ENCODE data around the gene KIR3DL3. TPM values are rescaled to one million over a fixed set of nuclear protein-coding genes. Genes with fewer than 3 reads are reported as not detected.
"Not testable (repeated sequence)": the region's sequence is repeated elsewhere in the genome, so short reads cannot be mapped to it uniquely, and the experiment has no call there.

Gene KIR3DL3
- total RNA-seq, result not detected

- ATAC-seq, result no peak
These were observed at the start of gene KIR3DL3 for GRCh38 chr19:54724142-54724541. Gene KIR3DL3 (plus strand): TSS chr19:54724442. CDS start chr19:54724497, 55 bp downstream.

- ATAC-seq, result not testable (repeated sequence)
These were observed 47.9 kb upstream of the KIR3DL3 start for GRCh38 chr19:54676210-54676834.

- ATAC-seq, result no peak
These were observed 47.0 kb upstream of the KIR3DL3 start for GRCh38 chr19:54677217-54677616.

DNA sequence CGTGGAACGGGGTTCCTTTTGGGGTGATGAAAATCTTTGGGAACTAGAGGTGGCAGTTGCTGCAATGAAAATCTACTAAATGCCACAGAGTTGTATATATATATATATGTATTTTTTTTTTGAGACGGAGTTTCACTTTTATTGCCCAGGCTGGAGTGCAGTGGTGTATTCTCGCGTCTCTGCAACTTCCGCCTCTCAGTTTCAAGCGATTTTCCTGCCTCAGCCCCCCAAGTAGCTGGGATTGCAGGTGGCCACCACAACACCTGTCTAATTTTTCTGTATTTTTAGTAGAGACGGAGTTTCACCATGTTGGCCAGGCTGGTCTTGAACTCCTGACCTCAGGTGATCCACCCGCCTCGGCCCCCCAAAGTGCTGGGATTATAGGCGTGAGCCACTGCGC lies 42.6 kb upstream of the KIR3DL3 start:
- ATAC-seq, result not testable (repeated sequence)

DNA sequence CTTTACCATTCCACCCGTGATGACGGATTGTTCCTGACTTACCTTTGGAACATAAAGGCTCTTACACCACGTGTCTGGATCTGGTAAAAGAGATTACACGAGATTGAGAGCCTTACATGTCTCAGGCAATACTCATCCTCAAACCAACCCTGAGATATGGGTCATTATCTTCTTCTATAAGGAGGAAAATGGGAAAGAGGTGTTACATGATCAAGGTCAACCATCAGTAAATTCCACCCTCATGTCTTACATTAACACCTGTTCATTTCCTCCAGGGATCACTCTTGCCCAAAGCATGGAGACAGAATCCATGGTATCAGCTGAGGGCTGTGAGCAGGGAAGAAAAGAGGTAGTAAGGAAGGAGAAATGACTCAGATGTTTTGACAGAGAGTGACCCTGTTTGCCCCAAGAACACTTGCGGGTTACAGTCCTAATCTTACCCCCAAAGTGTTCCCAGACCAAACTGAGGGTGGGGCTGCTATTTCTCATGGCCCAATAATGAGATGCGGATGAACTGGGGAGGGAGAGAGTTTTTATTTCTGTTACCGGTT lies 41.9 kb upstream of the KIR3DL3 start:
- no peak for ATAC-seq

DNA sequence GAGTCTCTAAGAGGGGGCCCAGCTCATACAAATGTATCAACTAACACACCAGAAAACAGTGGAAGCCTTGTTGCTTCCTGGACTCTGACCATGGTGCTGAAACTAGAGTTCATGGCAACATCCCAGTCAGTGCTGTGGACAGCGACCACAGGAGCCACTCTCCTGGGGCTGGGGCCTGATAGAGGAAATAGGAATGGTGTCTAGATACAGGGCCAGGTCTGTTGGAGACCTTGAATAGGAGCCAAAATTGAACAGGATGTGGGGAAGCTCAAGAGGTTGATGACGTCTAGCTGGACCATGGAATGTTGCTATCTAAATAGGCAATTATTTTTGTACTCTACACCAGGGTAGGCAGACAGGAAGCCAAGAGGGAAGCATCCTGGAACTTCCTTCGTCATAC lies 39.7 kb upstream of the KIR3DL3 start:
- ATAC-seq, result no peak

DNA sequence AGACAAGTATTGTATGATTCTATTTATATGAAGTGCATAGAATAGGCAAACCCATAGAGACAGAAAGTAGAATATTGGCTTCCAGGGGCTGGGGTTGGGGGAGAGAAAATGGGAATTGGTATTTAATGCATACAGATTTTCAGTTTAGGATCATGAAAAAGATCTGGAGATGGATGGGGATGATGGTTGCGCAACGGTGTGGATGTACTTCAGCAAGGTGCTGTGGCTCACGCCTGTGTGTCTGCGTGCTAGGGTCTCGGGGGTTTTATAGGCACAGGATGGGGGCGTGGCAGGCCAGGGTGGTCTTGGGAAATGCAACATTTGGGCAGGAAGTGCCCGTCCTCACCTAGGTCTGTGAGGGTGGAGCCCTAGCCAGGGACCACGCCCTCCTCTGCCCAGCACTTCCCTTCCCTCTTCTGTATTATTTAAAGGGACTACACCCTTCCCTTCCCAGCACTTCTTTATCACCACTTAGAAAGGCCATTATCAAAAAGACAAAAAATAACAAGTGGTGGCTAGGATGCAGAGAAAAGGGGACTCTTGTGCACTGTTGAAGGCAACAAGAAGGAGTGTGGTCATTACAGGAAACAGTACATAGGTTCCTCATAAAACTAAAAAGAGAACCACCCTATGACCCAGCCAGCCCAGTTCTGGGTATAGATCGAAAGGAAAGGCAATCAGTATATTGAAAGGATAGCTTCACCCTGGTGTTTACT lies 32.5 kb upstream of the KIR3DL3 start:
- no peak for ATAC-seq

GRCh38 chr19:54692298-54692615 lies 32.0 kb upstream of the KIR3DL3 start:
- ATAC-seq, result no peak

GRCh38 chr19:54694648-54695047 lies 29.6 kb upstream of the KIR3DL3 start:
- ATAC-seq, result no peak

- ATAC-seq, result no peak
These were observed 28.1 kb upstream of the KIR3DL3 start for GRCh38 chr19:54696117-54696548.

DNA sequence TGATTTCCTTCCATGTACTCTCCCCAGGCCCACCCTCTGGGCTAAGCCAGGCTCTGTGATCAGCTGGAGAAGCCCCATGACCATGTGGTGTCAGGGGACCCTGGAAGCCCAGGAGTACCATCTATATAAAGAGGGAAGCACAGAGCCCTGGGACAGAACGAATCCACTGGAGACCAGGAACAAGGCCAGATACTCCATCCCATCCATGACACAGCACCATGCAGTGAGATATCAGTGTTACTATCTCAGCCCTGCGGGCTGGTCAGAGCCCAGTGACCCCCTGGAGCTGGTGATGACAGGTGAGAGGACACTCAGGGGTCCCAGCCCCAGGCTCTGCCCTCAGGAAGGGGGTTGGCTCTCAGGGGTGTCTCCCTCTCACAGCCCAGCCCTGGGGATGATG lies 27.5 kb upstream of the KIR3DL3 start:
- ATAC-seq, result no peak

GRCh38 chr19:54697716-54698115 lies 26.5 kb upstream of the KIR3DL3 start:
- ATAC-seq, result not testable (repeated sequence)

- ATAC-seq, result no peak
These were observed 19.3 kb upstream of the KIR3DL3 start for GRCh38 chr19:54704928-54705327.

- no peak for ATAC-seq
These were observed 16.3 kb upstream of the KIR3DL3 start for GRCh38 chr19:54707962-54708361.

DNA sequence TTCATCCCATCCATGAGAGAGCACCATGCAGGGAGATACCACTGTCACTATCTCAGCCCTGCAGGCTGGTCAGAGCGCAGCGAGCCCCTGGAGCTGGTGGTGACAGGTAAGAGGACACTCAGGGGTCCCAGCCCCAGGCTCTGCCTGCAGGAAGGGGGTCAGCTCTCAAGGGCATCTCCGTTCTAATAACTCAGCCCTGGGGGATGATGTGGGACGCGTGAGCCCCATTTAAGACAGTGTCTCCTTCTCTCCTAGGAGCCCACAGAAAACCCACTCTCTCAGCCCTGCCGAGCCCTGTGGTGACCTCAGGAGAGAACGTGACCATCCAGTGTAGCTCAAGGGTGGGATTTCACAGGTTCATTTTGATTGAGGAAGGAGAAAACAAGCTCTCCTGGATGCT lies 15.5 kb upstream of the KIR3DL3 start:
- ATAC-seq, result no peak

DNA sequence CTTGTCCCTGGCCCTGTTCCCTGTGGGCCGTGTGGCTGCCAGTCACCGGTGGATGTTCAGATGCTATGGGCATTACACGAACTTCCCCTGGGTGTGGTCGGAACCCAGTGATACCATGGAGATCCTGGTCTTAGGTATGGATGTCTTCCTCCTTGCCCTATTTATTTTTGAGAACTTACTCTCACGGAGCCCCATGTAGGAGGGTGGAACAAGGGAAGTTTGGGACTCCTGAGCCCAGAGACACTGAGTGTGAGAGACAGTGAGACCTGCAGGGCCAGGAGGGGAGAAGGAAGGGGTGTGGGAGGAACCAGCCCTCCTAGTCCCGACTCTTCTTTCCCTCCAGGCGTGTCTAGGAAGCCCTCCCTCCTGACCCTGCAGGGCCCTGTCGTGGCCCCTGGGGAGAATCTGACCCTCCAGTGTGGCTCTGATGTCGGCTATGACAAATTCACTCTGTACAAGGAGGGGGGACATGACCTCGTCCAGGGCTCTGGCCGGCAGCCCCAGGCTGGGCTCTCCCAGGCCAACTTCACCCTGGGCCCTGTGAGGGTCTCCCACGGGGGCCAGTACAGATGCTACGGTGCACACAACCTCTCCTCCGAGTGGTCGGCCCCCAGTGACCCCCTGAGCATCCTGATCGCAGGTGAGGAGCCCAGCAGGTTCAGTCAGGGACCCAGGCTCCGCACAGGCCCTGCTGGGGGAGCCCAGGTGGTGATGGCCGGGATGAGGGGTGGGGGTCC lies 14.9 kb upstream of the KIR3DL3 start:
- no peak for ATAC-seq

GRCh38 chr19:54709956-54710355 lies 14.3 kb upstream of the KIR3DL3 start:
- ATAC-seq, result not testable (repeated sequence)

DNA sequence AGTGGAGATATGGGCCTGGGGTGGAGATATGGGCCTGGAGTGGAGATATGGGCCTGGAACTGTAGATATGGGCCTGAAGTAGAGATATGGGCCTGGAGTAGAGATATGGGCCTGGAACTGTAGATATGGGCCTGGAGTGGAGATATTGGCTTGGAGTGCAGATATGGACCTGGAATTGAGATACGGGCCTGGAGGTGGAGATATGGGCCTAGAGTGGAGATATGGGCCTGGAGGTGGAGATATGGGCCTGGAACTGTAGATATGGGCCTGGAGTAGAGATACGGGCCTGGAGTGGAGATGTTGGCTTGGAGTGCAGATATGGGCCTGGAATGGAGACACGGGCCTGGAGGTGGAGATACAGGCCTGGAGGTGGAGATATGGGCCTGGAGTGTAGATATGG lies 402 bp downstream of the KIR3DL3 start:
- no peak for ATAC-seq

- ATAC-seq, result no peak
These were observed 1.1 kb downstream of the KIR3DL3 start for GRCh38 chr19:54725321-54725720.

- ATAC-seq, result no peak
These were observed 3.3 kb downstream of the KIR3DL3 start for GRCh38 chr19:54727562-54727961.

DNA sequence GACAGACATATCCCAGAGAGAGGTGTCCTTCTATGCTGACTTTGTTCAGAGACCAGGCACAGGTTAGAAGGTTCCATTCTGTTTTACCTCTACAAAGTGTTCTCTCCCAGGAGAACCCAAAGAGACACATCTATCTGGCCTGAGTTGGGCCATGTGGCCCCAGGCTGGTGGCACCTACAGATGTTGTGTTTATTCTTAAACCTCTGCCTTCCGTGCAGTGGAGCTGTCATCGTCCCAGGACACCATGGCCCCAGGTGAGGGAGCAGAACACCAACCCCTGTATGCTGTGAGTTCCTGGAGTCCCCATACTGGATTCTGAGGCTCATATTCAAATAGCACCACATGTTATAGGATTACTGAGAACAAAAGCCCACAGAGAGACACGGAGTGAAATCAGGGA lies 3.9 kb downstream of the KIR3DL3 start:
- ATAC-seq, result no peak

DNA sequence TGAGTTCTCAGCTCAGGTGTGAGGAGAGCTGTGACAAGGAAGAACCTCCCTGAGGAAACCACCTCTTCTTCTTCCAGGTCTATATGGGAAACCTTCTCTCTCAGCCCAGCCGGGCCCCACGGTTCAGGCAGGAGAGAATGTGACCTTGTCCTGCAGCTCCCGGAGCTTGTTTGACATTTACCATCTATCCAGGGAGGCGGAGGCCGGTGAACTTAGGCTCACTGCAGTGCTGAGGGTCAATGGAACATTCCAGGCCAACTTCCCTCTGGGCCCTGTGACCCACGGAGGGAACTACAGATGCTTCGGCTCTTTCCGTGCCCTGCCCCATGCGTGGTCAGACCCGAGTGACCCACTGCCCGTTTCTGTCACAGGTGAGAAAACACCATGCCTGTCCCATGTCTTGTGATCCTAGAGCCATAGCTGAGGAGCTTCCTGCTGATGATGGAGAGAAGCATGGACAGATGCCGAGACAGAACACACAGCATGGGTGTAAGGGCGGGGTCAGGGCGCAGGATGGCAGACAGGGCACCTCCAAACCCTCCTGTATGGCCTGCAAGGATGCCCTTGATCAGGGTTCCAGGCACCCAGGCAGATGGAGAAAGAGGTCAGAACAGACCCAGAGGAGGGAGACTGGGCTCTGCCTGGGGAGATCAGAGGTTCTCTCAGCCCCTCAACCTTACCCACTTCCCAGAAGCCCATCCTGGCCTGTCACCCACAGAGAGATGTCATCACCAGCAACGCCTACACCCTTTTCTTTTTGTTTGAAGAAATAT lies 5.4 kb downstream of the KIR3DL3 start:
- ATAC-seq, result no peak

GRCh38 chr19:54731191-54731590 lies 6.9 kb downstream of the KIR3DL3 start:
- no peak for ATAC-seq
